ENCODE measurements around the gene GNB1L.

DNA sequence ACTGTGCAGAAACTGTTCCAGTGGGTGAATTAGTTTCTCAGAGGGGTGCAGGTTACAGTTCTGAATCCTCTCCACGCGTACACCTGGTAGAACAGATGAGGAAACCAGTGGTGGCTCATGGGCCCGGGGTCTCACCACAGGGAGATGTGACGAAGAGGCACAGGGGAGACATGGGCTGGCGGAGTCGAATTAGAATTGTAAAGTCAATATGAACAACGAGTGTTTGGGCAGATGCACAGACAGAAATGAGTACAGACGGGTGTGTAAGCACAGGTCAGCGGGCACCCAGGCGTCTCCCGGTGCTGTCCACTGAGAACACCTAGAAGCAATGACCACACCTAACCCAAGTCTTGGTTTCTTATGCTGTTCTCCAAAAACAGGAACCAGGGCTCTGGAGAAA is 41.8 kb downstream of the GNB1L start:
- TF ChIP-seq ZSCAN21 (CRISPR knock-in tag; IDR thresholded peaks at IDR 0.05; ENCODE audit: borderline replicate concordance): no peak
- TF ChIP-seq GATAD2A (CRISPR knock-in tag; IDR thresholded peaks at IDR 0.05): no peak
- no peak for TF ChIP-seq BHLHE40 (IDR thresholded peaks at IDR 0.05; ENCODE audit: low read length)
- no peak for TF ChIP-seq CTCF (CRISPR knock-in tag; IDR thresholded peaks at IDR 0.05)
- no peak for TF ChIP-seq ZNF670 (CRISPR knock-in tag; IDR thresholded peaks at IDR 0.05; ENCODE audit: borderline replicate concordance)
- no peak for TF ChIP-seq POLR2A (IDR thresholded peaks at IDR 0.05; ENCODE audit: insufficient read depth in 1 of 2, low read depth in 2 of 2, low read length in 2 of 2)
- TF ChIP-seq, protein P1, sequence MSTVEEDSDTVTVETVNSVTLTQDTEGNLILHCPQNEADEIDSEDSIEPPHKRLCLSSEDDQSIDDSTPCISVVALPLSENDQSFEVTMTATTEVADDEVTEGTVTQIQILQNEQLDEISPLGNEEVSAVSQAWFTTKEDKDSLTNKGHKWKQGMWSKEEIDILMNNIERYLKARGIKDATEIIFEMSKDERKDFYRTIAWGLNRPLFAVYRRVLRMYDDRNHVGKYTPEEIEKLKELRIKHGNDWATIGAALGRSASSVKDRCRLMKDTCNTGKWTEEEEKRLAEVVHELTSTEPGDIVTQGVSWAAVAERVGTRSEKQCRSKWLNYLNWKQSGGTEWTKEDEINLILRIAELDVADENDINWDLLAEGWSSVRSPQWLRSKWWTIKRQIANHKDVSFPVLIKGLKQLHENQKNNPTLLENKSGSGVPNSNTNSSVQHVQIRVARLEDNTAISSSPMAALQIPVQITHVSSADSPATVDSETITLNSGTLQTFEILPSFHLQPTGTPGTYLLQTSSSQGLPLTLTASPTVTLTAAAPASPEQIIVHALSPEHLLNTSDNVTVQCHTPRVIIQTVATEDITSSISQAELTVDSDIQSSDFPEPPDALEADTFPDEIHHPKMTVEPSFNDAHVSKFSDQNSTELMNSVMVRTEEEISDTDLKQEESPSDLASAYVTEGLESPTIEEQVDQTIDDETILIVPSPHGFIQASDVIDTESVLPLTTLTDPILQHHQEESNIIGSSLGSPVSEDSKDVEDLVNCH (CRISPR knock-in tag; IDR thresholded peaks at IDR 0.05): no peak
- TF ChIP-seq, protein P2, sequence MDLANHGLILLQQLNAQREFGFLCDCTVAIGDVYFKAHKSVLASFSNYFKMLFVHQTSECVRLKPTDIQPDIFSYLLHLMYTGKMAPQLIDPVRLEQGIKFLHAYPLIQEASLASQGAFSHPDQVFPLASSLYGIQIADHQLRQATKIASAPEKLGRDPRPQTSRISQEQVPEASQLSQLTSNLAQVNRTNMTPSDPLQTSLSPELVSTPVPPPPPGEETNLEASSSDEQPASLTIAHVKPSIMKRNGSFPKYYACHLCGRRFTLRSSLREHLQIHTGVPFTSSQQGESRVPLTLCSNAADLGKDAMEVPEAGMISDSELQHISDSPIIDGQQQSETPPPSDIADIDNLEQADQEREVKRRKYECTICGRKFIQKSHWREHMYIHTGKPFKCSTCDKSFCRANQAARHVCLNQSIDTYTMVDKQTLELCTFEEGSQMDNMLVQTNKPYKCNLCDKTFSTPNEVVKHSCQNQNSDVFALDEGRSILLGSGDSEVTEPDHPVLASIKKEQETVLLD (CRISPR knock-in tag; IDR thresholded peaks at IDR 0.05; ENCODE audit: low read depth): no peak
- no peak for TF ChIP-seq JUN (CRISPR knock-in tag; IDR thresholded peaks at IDR 0.05)
- no peak for TF ChIP-seq REXO4 (CRISPR knock-in tag; IDR thresholded peaks at IDR 0.05; ENCODE audit: borderline replicate concordance)
- TF ChIP-seq ZNF124 (CRISPR knock-in tag; IDR thresholded peaks at IDR 0.05): no peak
- TF ChIP-seq RAD21 (CRISPR knock-in tag; IDR thresholded peaks at IDR 0.05): no peak
- no peak for TF ChIP-seq ZFYVE20 (CRISPR knock-in tag; IDR thresholded peaks at IDR 0.05; ENCODE audit: borderline replicate concordance, low read depth)
- no peak for TF ChIP-seq DMAP1 (CRISPR knock-in tag; IDR thresholded peaks at IDR 0.05)

Measured in HepG2 (cell line).